Measurements from ENCODE around the gene MRGPRG. TPM values are rescaled to one million over a fixed set of nuclear protein-coding genes. Genes with fewer than 3 reads are reported as not detected.

MRGPRG gene
- total and polyA plus RNA-seq, 9 of the 15 experiments (the other 6 are each of a cell fraction or from before 2014, with no cell fraction given) = not detected

- TF ChIP-seq TFE3 (CRISPR knock-in tag; IDR thresholded peaks at IDR 0.05) = no peak
- TF ChIP-seq ZNF707 (CRISPR knock-in tag; conservative IDR thresholded peaks at IDR 0.05) = no peak
- TF ChIP-seq DMBX1 (CRISPR knock-in tag; IDR thresholded peaks at IDR 0.05; ENCODE audit: borderline replicate concordance) = peak; percentile 74; the same call in 1 of the 2 replicates
- TF ChIP-seq HMG20A (CRISPR knock-in tag; conservative IDR thresholded peaks at IDR 0.05) = no peak
- no peak for TF ChIP-seq ARNT (IDR thresholded peaks at IDR 0.05)
- no peak for TF ChIP-seq CBX1 (IDR thresholded peaks at IDR 0.05; ENCODE audit: low read depth)
- no peak for TF ChIP-seq IRF1 (CRISPR knock-in tag; IDR thresholded peaks at IDR 0.05; ENCODE audit: borderline replicate concordance)
- TF ChIP-seq HDAC8 (tag; IDR thresholded peaks at IDR 0.05) = no peak
- no peak for TF ChIP-seq GABPA (tag; conservative IDR thresholded peaks at IDR 0.05; ENCODE audit: low read depth)
- no peak for TF ChIP-seq ASH1L (IDR thresholded peaks at IDR 0.05; ENCODE audit: borderline replicate concordance, low read depth, partially characterized antibody)
- no peak for TF ChIP-seq SNAPC5 (CRISPR knock-in tag; IDR thresholded peaks at IDR 0.05)
- no peak for TF ChIP-seq TAF9B (IDR thresholded peaks at IDR 0.05; ENCODE audit: partially characterized antibody)
- TF ChIP-seq SNIP1 (IDR thresholded peaks at IDR 0.05; ENCODE audit: low read depth) = no peak
- TF ChIP-seq ZNF75A (CRISPR knock-in tag; IDR thresholded peaks at IDR 0.05) = no peak
- TF ChIP-seq THRA (IDR thresholded peaks at IDR 0.05) = no peak
- TF ChIP-seq DACH1 (IDR thresholded peaks at IDR 0.05; ENCODE audit: partially characterized antibody) = peak; percentile 6
- no peak for TF ChIP-seq JUN (IDR thresholded peaks at IDR 0.05; ENCODE audit: borderline replicate concordance, low read depth, low read length)
- no peak for TF ChIP-seq JUN (CRISPR knock-in tag; IDR thresholded peaks at IDR 0.05; ENCODE audit: borderline replicate concordance)
- no peak for TF ChIP-seq ZBTB5 (IDR thresholded peaks at IDR 0.05)
- no peak for TF ChIP-seq SIN3A (IDR thresholded peaks at IDR 0.05; ENCODE audit: borderline replicate concordance in 2 of 2, control insufficient read depth in 1 of 2, low read depth in 2 of 2, low read length in 2 of 2)
- peak in 1 of 2 experiments; percentile 50; a peak in 2 of 4 replicates for TF ChIP-seq RCOR1 (IDR thresholded peaks at IDR 0.05; ENCODE audit: borderline replicate concordance in 1 of 2, low read depth in 2 of 2, low read length in 2 of 2)
- TF ChIP-seq XRCC3 (IDR thresholded peaks at IDR 0.05) = no peak
Measured at GRCh38 chr11:3231851-3232744, 13.5 kb upstream of the MRGPRG start, which contains the start of gene MRGPRE (continued).

Measured in K562 (cell line).